HCT116 (cell line): ENCODE data around the gene ITPK1. TPM values are rescaled to one million over a fixed set of nuclear protein-coding genes. Genes with fewer than 3 reads are reported as not detected.

Source experiments
- ATAC-seq: fragments of 200-7000 bp; cut with Tn5 transposase; 2 replicates; pipeline ENCODE4 v1.9.1; 2020; ENCODE audit warnings: mild to moderate bottlenecking, moderate library complexity
- BruUV-seq: library from RNA; stranded (reverse); fragments of 400-500 nt; replicated peaks from 2 replicates; lab custom pipeline; 2021; lab: Mats Ljungman, UMichigan
- CTCF ChIA-PET: fragments of 300-600 bp; sonication (Branson Sonifier 250); formaldehyde crosslinking; loops from one replicate; lab custom pipeline; 2021; ENCODE audit warnings: antibody characterized with exemption; lab: Charles Lee
- POLR2A ChIA-PET: fragments of 300-600, 350-600 bp; sonication (Branson Sonifier 250); formaldehyde crosslinking; loops from one replicate; lab custom pipeline; 2021; ENCODE audit warnings: antibody characterized with exemption; lab: Charles Lee
- RAD21 ChIA-PET, 2 experiments: fragments of 300-600 bp; sonication (Branson Sonifier 250); formaldehyde crosslinking; loops; one replicate each; lab custom pipeline; 2023; ENCODE audit warnings: low total read pairs in 2 of 2; ENCODE audit not compliant: uncharacterized antibody in 2 of 2, unreplicated experiment in 2 of 2, low non-redundant PET in 1 of 2; lab: Charles Lee
- DNase-seq: peaks from one replicate; pipeline ENCODE4 v3.0.0-alpha.2; 2010; ENCODE audit warnings: low read depth, low spot score
- H2AFZ ChIP-seq: fragments of 200-600 bp; shearing (Covaris generic), sonication (generic); 2 replicates; pipeline ENCODE4 v1.6.1; 2017; ENCODE audit warnings: low read depth, mixed run types, mixed read lengths, antibody characterized with exemption, low read length; ENCODE audit not compliant: poor library complexity, severe bottlenecking
- H3K27ac ChIP-seq: 2 replicates; pipeline ENCODE4 v1.5.1; 2012; ENCODE audit warnings: low read depth, low read length
- H3K27me3 ChIP-seq: fragments of 200-600 bp; sonication (generic); 2 replicates; pipeline ENCODE4 v1.6.1; 2016; ENCODE audit warnings: mixed run types, low read length, mixed read lengths; ENCODE audit not compliant: insufficient read depth
- H3K36me3 ChIP-seq, 2 experiments: fragments of 200-500 bp in 1 of 2; fragments of 200-600 bp in 1 of 2; sonication (Bioruptor generic) in 1 of 2; sonication (generic) in 1 of 2; 2 replicates each; pipeline versions ENCODE4 v1.5.1 to v1.6.1; 2014 to 2016; ENCODE audit warnings: low read length in 2 of 2, inconsistent platforms in 1 of 2, mixed read lengths in 1 of 2, mixed run types in 1 of 2; ENCODE audit not compliant: insufficient read depth in 2 of 2, control insufficient read depth in 1 of 2
- H3K4me1 ChIP-seq, 2 experiments: fragments of 200-600 bp in 1 of 2; sonication (generic) in 1 of 2; 2 replicates each; pipeline versions ENCODE4 v1.5.1 to v1.6.1; 2012 to 2017; ENCODE audit warnings: low read length in 2 of 2, inconsistent platforms in 1 of 2, mild to moderate bottlenecking in 1 of 2, mixed read lengths in 1 of 2, mixed run types in 1 of 2, moderate library complexity in 1 of 2; ENCODE audit not compliant: insufficient read depth in 2 of 2, control insufficient read depth in 1 of 2
- H3K4me2 ChIP-seq: fragments of 200-600 bp; sonication (generic); 2 replicates; pipeline ENCODE4 v1.6.1; 2017; ENCODE audit warnings: mixed run types, low read length, mixed read lengths
- H3K4me3 ChIP-seq, 2 experiments: fragments of 200-600 bp in 1 of 2; sonication (generic) in 1 of 2; replicated peaks in 1 of 2; 2 replicates each; pipeline ENCODE4 v1.5.1; 2011 to 2016; ENCODE audit warnings: low read length in 2 of 2, control low read depth in 1 of 2, low read depth in 1 of 2, mild to moderate bottlenecking in 1 of 2, mixed read lengths in 1 of 2, mixed run types in 1 of 2
- H3K79me2 ChIP-seq: fragments of 200-600 bp; sonication (generic); 2 replicates; pipeline ENCODE4 v1.6.1; 2017; ENCODE audit warnings: mild to moderate bottlenecking, mixed run types, low read length, moderate library complexity, mixed read lengths; ENCODE audit not compliant: insufficient read depth
- H3K9ac ChIP-seq: fragments of 200-600 bp; sonication (generic); 2 replicates; pipeline ENCODE4 v1.6.1; 2016; ENCODE audit warnings: low read length, mixed read lengths
- H3K9me2 ChIP-seq: fragments of 200-600 bp; sonication (generic), shearing (Covaris generic); 2 replicates; pipeline ENCODE4 v1.6.1; 2017; ENCODE audit warnings: mixed run types, mild to moderate bottlenecking, moderate library complexity; ENCODE audit not compliant: insufficient read depth
- H3K9me3 ChIP-seq, 2 experiments: fragments of 200-500 bp in 1 of 2; fragments of 200-600 bp in 1 of 2; sonication (Bioruptor generic) in 1 of 2; sonication (generic) in 1 of 2; 2 replicates each; pipeline ENCODE4 v1.6.1; 2014 to 2017; ENCODE audit warnings: low read length in 2 of 2, mixed read lengths in 2 of 2, inconsistent platforms in 1 of 2, low read depth in 1 of 2, mild to moderate bottlenecking in 1 of 2, mixed run types in 1 of 2, moderate library complexity in 1 of 2; ENCODE audit not compliant: control insufficient read depth in 1 of 2, insufficient read depth in 1 of 2
- H4K20me1 ChIP-seq: fragments of 200-600 bp; sonication (generic), shearing (Covaris generic); 2 replicates; pipeline ENCODE4 v1.6.1; 2017; ENCODE audit warnings: mixed run types, mild to moderate bottlenecking, moderate library complexity; ENCODE audit not compliant: insufficient read depth
- ATF3 ChIP-seq: IDR thresholded peaks from 2 replicates; pipeline ENCODE4 v1.6.1; 2012
- CBX3 ChIP-seq: IDR thresholded peaks from 2 replicates; pipeline ENCODE4 v1.6.1; 2012; ENCODE audit warnings: low read depth
- CEBPB ChIP-seq: IDR thresholded peaks from 2 replicates; pipeline ENCODE4 v1.6.1; 2012; ENCODE audit warnings: low read depth
- CTCF ChIP-seq, 3 experiments: fragments of 200-600 bp in 1 of 3; sonication (generic) in 1 of 3; IDR thresholded peaks in 2 of 3; conservative IDR thresholded peaks in 1 of 3; 2 replicates each; pipeline ENCODE4 v1.5.1; 2012 to 2017; ENCODE audit warnings: low read depth in 2 of 3, low read length in 2 of 3, antibody characterized with exemption in 1 of 3, borderline replicate concordance in 1 of 3, control low read depth in 1 of 3, mild to moderate bottlenecking in 1 of 3, mixed read lengths in 1 of 3, mixed run types in 1 of 3, moderate library complexity in 1 of 3; ENCODE audit not compliant: insufficient read depth in 1 of 3
- EZH2 ChIP-seq: fragments of 200-600 bp; sonication (generic); IDR thresholded peaks from 2 replicates; pipeline ENCODE4 v1.6.1; 2017; ENCODE audit warnings: antibody characterized with exemption, mixed run types
- FOSL1 ChIP-seq: IDR thresholded peaks from 2 replicates; pipeline ENCODE4 v1.6.1; 2012; ENCODE audit warnings: low read depth
- POLR2A ChIP-seq: IDR thresholded peaks from 2 replicates; pipeline ENCODE4 v1.7.0; 2011; ENCODE audit warnings: borderline replicate concordance; ENCODE audit not compliant: insufficient read depth, insufficient read length; ENCODE audit errors: extremely low read depth
- SIN3A ChIP-seq: IDR thresholded peaks from 2 replicates; pipeline ENCODE4 v1.6.1; 2012; ENCODE audit warnings: low read depth
- SP1 ChIP-seq: IDR thresholded peaks from 2 replicates; pipeline ENCODE4 v1.6.1; 2012; ENCODE audit warnings: low read depth
- SRF ChIP-seq: IDR thresholded peaks from 2 replicates; pipeline ENCODE4 v1.6.1; 2012; ENCODE audit warnings: low read depth
- YY1 ChIP-seq: IDR thresholded peaks from 2 replicates; pipeline ENCODE4 v1.6.1; 2011; ENCODE audit warnings: low read length, low read depth, moderate library complexity, mild to moderate bottlenecking; ENCODE audit not compliant: insufficient replicate concordance; ENCODE audit errors: extremely low read depth
- ZFX ChIP-seq: fragments of 450-650 bp; IDR thresholded peaks from 2 replicates; pipeline ENCODE4 v1.6.1; 2017
- intact Hi-C: fragments of 100-400 bp; cut with micrococcal nuclease; formaldehyde crosslinking; loops from 2 replicates; pipeline ENCODE4 v1.10.0; 2022
- total RNA-seq: library from RNA; stranded (reverse); gene quantifications from one replicate; pipeline ENCODE4 v1.2.1, GENCODE V29; 2021; ENCODE audit not compliant: unreplicated experiment

ITPK1 gene
- total RNA-seq, 1 experiment from 2014 or later: 70.2 TPM

GRCh38 chr14:92940543-92940942 is 175.2 kb downstream of the ITPK1 start:
- no peak for TF ChIP-seq ZFX
- TF ChIP-seq CTCF (IDR thresholded peaks at IDR 0.05 in 2 of 3, conservative IDR thresholded peaks at IDR 0.05 in 1 of 3; ENCODE audit: borderline replicate concordance in 1 of 3, insufficient read depth in 1 of 3, low read depth in 2 of 3, low read length in 2 of 3): no peak
- no peak for TF ChIP-seq POLR2A
- TF ChIP-seq SIN3A: no peak
- TF ChIP-seq EZH2: no peak
- TF ChIP-seq CEBPB: no peak
- TF ChIP-seq SP1: no peak
- no peak for TF ChIP-seq SRF
- TF ChIP-seq FOSL1: no peak
- TF ChIP-seq ATF3: no peak
- TF ChIP-seq CBX3: no peak
- no peak for TF ChIP-seq YY1
- Histone ChIP-seq H3K27ac (no peak overlapping the region), H4K20me1 (no peaks in the 10 kb centered on the region), H3K4me3 (no peak overlapping the region), H3K4me1 (peaks cover 7 to 17% of the 10 kb centered on the region in 2 experiments; a peak in 3 of 4 replicates), H3K9me2 (no peaks in the 10 kb centered on the region), H3K4me2 (no peak overlapping the region), H3K36me3 (no peaks in the 10 kb centered on the region; a peak in 1 of 4 replicates), H3K9me3 (no peaks in the 10 kb centered on the region), H3K79me2 (no peaks in the 10 kb centered on the region), H2AFZ (no peak overlapping the region), H3K27me3 (no peaks in the 10 kb centered on the region), H3K9ac (no peak overlapping the region)
- no TSS peak for BruUV-seq
- ChIA-PET CTCF (no interaction called here), RAD21 (no interaction called here), POLR2A (no interaction called here)
- ATAC-seq: no peak
- DNase-seq: no peak
- intact Hi-C loops: no loop called here
